GM12874 (cell line): ENCODE results near the gene TRIB2.

Experiments
- TF ChIP-seq, protein P1 (sequence below): IDR thresholded peaks from 2 replicates; pipeline ENCODE4 v1.5.1; 2011; ENCODE audit warnings: low read depth, mild to moderate bottlenecking, control low read depth, low read length, moderate library complexity; ENCODE audit not compliant: insufficient read depth

The TRIB2 gene

DNA sequence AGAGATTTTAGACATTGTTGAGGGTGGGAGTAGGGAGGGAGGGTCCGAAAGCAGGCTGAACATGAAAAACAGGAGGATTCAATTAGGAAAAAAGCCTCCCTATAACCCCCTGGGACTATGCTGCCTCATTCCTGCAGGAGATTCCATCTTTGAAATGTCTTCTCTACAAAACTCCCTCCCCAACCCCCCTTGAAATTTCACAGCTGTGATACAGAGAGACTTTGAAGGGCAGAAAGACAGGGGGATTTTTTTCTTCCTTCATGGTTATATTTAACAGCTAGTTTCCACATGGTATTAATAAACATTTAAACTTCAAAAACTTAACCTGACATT is 57.6 kb downstream of the TRIB2 start:
- TF ChIP-seq, protein P1, sequence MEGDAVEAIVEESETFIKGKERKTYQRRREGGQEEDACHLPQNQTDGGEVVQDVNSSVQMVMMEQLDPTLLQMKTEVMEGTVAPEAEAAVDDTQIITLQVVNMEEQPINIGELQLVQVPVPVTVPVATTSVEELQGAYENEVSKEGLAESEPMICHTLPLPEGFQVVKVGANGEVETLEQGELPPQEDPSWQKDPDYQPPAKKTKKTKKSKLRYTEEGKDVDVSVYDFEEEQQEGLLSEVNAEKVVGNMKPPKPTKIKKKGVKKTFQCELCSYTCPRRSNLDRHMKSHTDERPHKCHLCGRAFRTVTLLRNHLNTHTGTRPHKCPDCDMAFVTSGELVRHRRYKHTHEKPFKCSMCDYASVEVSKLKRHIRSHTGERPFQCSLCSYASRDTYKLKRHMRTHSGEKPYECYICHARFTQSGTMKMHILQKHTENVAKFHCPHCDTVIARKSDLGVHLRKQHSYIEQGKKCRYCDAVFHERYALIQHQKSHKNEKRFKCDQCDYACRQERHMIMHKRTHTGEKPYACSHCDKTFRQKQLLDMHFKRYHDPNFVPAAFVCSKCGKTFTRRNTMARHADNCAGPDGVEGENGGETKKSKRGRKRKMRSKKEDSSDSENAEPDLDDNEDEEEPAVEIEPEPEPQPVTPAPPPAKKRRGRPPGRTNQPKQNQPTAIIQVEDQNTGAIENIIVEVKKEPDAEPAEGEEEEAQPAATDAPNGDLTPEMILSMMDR: no peak

DNA sequence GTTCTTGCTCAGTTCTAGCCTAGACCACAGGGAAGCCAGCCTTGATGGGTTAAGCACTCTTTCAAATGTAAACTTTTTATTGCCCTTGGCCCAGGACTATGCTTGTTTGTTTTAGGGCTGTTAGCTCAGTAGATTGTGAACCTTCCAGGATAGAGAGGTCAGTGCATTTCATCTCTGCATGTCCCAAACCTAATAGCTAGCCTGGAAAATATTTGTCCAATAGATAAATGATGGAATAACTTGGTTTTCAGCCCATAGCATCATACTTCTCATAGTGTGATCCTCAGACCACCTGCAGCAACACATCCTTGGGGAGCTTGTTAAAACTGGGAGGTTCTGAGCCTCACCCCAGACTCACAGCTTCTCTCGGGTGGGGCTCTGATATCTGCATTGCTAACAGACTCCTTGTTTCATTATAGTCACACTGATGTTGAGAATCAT is 59.8 kb downstream of the TRIB2 start:
- TF ChIP-seq, protein P1: no peak

DNA sequence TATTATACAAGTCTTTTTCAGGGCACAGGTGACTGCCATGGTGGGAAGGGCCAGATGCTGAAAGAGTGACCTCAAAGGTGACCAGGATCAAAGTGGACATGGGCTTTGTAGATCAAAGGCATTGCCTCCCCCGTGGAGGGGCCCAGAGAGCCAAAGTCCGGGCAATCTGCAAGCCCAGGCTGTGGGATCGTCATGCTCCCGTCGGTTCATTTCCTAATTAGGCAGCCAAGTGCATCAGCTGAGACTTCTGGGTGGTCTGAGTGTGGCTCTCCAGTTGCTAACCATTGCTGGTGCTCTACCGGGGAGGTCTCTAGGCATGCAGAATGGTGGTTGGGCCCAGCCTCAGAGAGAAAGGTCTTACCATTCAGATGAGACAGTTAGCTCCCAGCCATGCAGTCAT is 61.6 kb downstream of the TRIB2 start:
- TF ChIP-seq, protein P1: no peak

DNA sequence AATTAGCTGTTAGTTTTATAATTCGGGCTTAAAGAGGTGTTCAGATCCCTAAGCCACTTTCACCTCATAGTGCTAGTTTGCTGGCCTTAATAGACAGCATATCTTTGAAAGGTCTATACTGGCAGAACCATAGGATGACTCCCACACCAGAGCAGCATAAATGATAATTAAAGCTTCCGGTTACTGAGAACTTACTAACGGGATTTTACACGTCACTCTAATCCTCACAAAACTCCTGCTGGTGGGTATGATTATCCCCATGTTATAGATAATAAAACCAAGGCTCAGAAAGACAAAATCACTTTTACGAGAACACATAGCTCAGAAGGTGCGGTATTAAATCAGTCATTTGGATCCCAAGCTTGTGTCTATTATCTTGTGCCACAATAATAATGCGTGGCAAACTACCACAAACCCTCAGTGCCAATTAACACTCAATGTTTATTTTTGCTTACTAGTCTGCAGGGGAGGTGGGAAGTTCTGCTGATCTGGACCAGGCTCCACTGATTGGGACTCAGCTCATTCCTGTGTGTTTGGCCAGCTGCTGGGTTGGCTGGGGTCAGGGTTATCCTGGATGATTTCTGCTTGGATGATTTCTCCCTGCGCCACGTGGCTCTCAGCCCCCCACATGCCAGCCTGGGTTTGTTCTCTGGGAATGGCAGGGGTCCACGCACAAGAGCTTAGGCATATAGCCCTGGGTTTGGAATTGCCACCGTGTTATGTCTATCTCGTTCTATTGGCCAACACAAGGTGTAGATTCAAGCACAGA is 62.3 kb downstream of the TRIB2 start:
- TF ChIP-seq, protein P1: no peak

DNA sequence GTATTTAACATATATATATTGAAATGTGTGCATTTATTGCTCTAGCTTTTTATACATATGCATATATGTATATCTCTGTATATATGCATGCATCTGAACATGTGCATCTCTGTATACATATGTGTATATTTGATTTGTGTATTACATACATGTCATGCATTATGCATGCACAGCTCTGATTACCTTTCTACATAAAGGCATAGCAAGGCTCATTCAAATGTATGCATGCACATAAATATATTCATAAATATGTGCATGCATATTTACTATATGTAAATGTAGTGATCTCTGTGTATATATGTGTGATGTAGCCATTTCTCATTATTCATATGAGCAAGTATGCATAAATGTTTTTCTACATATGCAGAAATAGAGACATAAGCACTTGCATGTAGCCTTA is 64.6 kb downstream of the TRIB2 start:
- TF ChIP-seq, protein P1: no peak

GRCh38 chr2:12787891-12788801 is 71.4 kb downstream of the TRIB2 start:
- TF ChIP-seq, protein P1: no peak

DNA sequence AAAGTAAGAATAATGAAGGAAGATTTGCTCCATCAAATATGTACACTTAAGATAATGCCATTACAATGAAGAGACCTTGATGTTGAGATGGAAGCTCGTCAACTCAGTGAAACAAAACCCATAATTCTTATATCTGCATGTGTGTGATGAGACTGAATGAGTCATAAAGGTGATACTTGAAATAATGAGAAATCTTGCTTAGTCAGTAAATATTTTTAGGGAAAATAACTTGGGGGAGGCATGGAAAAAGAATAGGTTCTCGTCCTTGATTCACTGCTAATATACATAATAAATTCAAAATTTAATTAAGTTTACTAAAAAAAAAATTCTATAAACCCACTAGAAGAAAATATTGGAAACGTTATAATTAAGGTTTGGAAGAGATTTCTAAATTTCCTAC is 75.2 kb downstream of the TRIB2 start:
- TF ChIP-seq, protein P1: no peak
